GM12891 (cell line): ENCODE results near the gene PMP22.

Experiments
- DNase-seq: peaks from one replicate; pipeline ENCODE4 v3.0.0; 2011; ENCODE audit warnings: low spot score; ENCODE audit not compliant: insufficient read length
- FAIRE-seq: peaks from 2 replicates; lab custom pipeline; 2011; peaks lifted over from hg19 to GRCh38; lab: Jason Lieb, UNC
- PAX5 ChIP-seq: IDR thresholded peaks from 2 replicates; pipeline ENCODE4 v1.6.1; 2011; ENCODE audit warnings: low read length, moderate library complexity, mild to moderate bottlenecking; ENCODE audit not compliant: insufficient read depth, severe bottlenecking
- POLR2A ChIP-seq: IDR thresholded peaks from 2 replicates; pipeline ENCODE4 v1.6.1; 2011; ENCODE audit warnings: low read depth, low read length, control low read depth
- POLR2AphosphoS5 ChIP-seq: IDR thresholded peaks from 2 replicates; pipeline ENCODE4 v1.6.1; 2011; ENCODE audit warnings: low read depth, low read length, control low read depth
- POU2F2 ChIP-seq: IDR thresholded peaks from 2 replicates; pipeline ENCODE4 v1.6.1; 2011; ENCODE audit warnings: low read depth, mild to moderate bottlenecking, control low read depth, low read length, moderate library complexity
- SPI1 ChIP-seq: IDR thresholded peaks from 2 replicates; pipeline ENCODE4 v1.6.1; 2011; ENCODE audit warnings: low read depth, low read length, control low read depth
- TAF1 ChIP-seq: IDR thresholded peaks from 2 replicates; pipeline ENCODE4 v1.6.1; 2011; ENCODE audit warnings: low read depth, low read length, control low read depth

PMP22 gene

DNA sequence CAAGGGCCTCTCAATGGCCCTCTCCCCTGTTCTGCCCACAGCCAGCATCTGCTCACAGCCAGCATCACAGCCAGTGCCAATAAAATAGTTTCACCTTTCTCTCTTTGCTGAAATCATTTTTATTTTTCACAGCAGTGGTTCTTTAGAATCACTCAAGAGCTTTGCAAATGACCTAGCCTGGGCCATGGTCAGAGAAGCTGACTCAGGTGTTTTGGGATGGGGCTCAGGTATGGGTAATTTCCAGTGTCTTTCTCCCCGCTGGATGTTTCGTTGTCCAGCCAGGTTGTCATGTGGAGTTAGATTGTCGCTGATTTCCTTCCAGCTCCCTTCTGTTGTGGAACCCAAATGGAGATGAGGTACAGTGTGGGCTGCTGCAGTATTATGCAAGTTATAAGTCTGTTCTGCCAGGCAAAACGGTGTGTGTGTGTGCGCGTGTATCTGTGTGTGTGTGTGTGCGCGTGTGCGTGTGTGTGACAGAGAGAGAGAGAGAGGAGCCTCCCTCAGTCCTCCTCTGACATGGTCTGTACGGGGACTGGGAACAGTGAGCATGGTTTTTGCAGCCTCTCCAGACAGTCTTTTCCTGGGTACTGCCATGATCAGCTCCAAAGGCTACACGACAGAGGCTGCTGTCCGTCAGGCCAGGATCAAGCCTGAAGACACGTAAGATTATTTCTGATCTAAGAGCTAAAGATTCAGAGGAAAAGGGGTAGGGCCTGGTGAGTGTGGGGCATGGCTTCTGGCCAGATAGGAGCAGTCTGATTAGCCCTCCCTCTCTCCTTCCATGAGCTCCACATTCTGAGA lies 1.4 kb upstream of the PMP22 start:
- DNase-seq (no peak), FAIRE-seq (no peak)
- TF ChIP-seq POLR2AphosphoS5 (no peak), PAX5 (no peak), TAF1 (no peak), SPI1 (no peak), POLR2A (no peak), POU2F2 (no peak)

DNA sequence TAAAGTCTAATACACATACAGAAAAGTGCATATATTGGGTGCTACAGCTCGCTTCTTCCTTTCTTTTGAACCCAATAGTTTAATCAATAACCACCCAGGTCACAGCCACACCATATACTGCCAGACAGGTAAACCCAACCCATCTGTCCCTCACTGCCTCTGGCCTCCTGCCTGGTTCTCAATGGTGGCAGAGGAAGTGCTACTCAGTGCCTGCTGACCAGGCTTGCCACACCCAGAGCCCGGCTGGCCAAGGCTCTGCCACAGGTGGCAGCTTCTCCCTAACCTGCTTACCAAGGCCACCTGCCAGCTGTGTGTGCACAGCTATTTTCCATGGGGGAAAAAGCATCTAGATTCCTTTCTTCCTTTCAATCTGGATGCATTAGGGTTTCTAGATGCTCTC lies 584 bp downstream of the PMP22 start:
- DNase-seq (no peak), FAIRE-seq (no peak)
- TF ChIP-seq PAX5 (no peak), POLR2AphosphoS5 (no peak), POLR2A (no peak), SPI1 (no peak), POU2F2 (no peak), TAF1 (no peak)

GRCh38 chr17:15263680-15264079 lies 1.4 kb downstream of the PMP22 start:
- FAIRE-seq (no peak), DNase-seq (no peak)
- no peak for TF ChIP-seq TAF1
- TF ChIP-seq PAX5 = no peak
- TF ChIP-seq POLR2A = no peak
- no peak for TF ChIP-seq POU2F2
- TF ChIP-seq POLR2AphosphoS5 = no peak
- TF ChIP-seq SPI1 = no peak

- DNase-seq = no peak
- no peak for FAIRE-seq
- no peak for TF ChIP-seq POLR2AphosphoS5
- TF ChIP-seq PAX5 = no peak
- no peak for TF ChIP-seq POLR2A
- TF ChIP-seq SPI1 = no peak
- TF ChIP-seq POU2F2 = no peak
- no peak for TF ChIP-seq TAF1
Observed at GRCh38 chr17:15263206-15263579, 1.9 kb downstream of the PMP22 start.

- FAIRE-seq = no peak
- TF ChIP-seq PAX5 (no peak), TAF1 (no peak), POLR2A (no peak)
- no peak for DNase-seq
Observed at GRCh38 chr17:15262291-15263205, 2.6 kb downstream of the PMP22 start.

DNA sequence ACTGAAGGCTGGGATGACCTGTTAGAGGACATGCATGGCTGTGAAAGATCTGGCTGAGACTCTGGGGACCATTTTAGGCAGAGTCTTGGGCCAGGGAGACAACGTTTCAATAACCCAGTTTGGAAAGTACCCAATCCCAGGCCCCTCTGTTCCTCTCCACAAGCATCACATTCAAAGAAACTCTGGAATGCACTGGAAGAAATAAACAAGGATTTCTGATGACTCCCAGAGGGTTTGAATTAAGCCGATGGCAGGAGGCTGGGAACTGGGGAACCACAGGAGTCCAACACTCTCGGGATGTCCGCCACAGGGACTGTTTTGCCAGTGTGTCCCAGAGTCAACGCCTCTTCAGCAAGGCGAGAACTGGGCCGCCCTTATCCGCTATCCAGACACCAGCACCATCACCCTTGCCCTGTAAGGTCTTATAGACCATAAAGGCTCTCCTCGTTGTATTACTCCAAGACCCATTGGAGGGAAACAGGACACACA lies 3.3 kb downstream of the PMP22 start:
- no peak for DNase-seq
- TF ChIP-seq TAF1 = no peak
- no peak for TF ChIP-seq POU2F2
- TF ChIP-seq PAX5 = no peak
- no peak for TF ChIP-seq POLR2AphosphoS5
- TF ChIP-seq POLR2A = no peak
- no peak for TF ChIP-seq SPI1
- no peak for FAIRE-seq

- no peak for DNase-seq
- no peak for TF ChIP-seq POLR2AphosphoS5
- no peak for FAIRE-seq
Observed at GRCh38 chr17:15261258-15261801, 3.8 kb downstream of the PMP22 start.

DNA sequence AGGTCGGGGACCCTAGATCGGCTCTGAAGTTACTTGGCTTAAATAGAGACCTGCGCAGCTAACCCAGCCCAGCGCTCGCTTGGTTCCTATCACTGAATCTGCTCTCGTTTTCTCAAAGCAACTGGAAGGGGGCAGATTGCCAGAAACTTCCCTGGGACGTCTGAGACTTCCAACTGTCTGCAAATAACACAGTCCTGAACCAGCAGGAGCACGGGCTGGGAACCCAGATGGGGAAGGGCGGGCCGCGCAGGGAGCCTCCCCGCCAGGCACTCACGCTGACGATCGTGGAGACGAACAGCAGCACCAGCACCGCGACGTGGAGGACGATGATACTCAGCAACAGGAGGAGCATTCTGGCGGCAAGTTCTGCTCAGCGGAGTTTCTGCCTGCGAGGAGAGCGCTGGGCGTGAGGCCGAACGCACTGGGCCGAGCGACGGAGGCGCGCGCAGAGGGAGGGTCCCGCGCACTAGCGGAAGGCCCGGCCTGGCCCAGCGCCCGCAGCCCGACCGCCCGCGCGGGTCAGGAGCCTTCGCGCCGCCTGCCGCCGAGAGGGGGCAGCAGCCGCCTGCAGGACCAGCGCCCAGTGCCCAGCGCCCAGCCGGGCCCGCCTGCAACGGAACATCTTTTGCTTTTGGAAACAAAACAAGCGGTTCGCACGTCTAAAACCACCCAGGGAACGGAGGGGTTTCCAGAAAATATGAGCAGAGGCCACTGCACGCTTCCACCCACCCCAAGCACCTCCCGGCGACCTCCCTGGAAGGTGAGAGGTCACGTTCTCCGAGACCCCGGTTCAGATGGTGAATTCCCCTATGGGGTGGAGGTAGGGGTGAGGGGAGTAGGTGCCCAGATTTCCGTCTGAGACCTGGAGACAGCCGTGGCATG lies 4.5 kb downstream of the PMP22 start:
- no peak for TF ChIP-seq POLR2AphosphoS5
- no peak for TF ChIP-seq POU2F2
- no peak for TF ChIP-seq SPI1
- TF ChIP-seq PAX5 = no peak
- no peak for TF ChIP-seq TAF1
- TF ChIP-seq POLR2A = no peak
- FAIRE-seq = no peak
- DNase-seq = peak; percentile 56

DNA sequence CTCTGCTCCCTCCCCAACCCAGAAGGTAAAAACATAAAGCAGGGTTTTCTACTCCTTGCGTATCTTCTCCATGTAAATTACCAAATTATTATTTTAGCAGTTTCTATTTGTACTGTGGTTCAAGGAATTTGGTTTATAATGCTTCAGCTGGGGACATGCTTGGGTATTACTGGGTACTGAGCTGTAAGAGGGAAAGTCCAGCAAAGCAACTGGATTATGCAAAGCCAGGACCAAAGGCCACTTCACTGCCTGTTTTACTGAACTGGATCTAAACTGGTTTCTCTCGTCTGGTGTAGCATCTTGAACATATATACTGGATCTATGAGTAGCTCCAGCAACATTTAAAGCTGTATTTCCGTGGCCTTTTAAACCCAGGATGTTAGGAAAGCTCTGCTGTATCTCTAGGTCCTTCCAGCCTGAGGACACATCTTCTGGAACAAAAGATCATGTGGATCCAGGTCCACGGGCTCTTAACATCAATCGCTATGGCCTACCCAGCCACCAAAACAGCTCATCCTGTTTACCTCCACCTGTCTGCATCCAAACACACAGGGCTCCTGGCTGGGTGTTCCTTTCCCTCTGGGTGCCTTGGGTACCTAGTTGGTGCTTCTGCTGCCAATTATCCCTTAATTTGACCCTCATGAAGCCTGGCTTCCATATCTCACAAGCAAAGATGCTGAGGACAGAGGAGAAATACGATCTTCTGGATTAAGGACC lies 7.2 kb downstream of the PMP22 start:
- TF ChIP-seq POLR2A = no peak
- no peak for TF ChIP-seq POU2F2
- FAIRE-seq (no peak), DNase-seq (no peak)
